ENCODE results near the gene TBC1D8B.
"Not testable (repeated sequence)": the region's sequence is repeated elsewhere in the genome, so short reads cannot be mapped to it uniquely, and the experiment has no call there.

TBC1D8B gene

GRCh38 chrX:106802388-106803275 is at the start of gene TBC1D8B:
Gene TBC1D8B, plus strand, starts transcription at chrX:106802673. Its CDS starts 181 bp downstream, at chrX:106802854.
- no peak for DNase-seq

- not testable (repeated sequence) for DNase-seq
Measured at GRCh38 chrX:106769288-106769687, 33.2 kb upstream of the TBC1D8B start.

- no peak for DNase-seq
Measured at GRCh38 chrX:106774981-106775380, 27.5 kb upstream of the TBC1D8B start.

- DNase-seq, result no peak
Measured at GRCh38 chrX:106780264-106780663, 22.2 kb upstream of the TBC1D8B start.

- no peak for DNase-seq
Measured at GRCh38 chrX:106780664-106781377, 21.7 kb upstream of the TBC1D8B start.

GRCh38 chrX:106783716-106784115 is 18.8 kb upstream of the TBC1D8B start:
- DNase-seq, result no peak

- DNase-seq, result no peak
Measured at GRCh38 chrX:106791495-106791894, 11.0 kb upstream of the TBC1D8B start.

GRCh38 chrX:106802063-106802387 is 448 bp upstream of the TBC1D8B start:
- DNase-seq, result no peak

- no peak for DNase-seq
Measured at GRCh38 chrX:106811131-106811910, 8.8 kb downstream of the TBC1D8B start.

GRCh38 chrX:106812930-106813329 is 10.5 kb downstream of the TBC1D8B start:
- DNase-seq, result not testable (repeated sequence)

- DNase-seq, result not testable (repeated sequence)
Measured at GRCh38 chrX:106814093-106814492, 11.6 kb downstream of the TBC1D8B start.

- DNase-seq, result no peak
Measured at GRCh38 chrX:106862972-106863688, 60.7 kb downstream of the TBC1D8B start.

GRCh38 chrX:106863697-106864096 is 61.2 kb downstream of the TBC1D8B start:
- DNase-seq, result no peak

GRCh38 chrX:106872796-106873195 is 70.3 kb downstream of the TBC1D8B start:
- DNase-seq, result not testable (repeated sequence)

GRCh38 chrX:106874075-106874474 is 71.6 kb downstream of the TBC1D8B start:
- DNase-seq, result no peak

GRCh38 chrX:106875151-106875550 is 72.7 kb downstream of the TBC1D8B start:
- no peak for DNase-seq

- no peak for DNase-seq
Measured at GRCh38 chrX:106889468-106889867, 87.0 kb downstream of the TBC1D8B start.

GRCh38 chrX:106891762-106892460 is 89.4 kb downstream of the TBC1D8B start:
- no peak for DNase-seq

- peak in 3 of 4 experiments; percentile 0 to 11 (median 3) for DNase-seq
Measured at GRCh38 chrX:106894392-106894909, 92.0 kb downstream of the TBC1D8B start.

GRCh38 chrX:106894978-106895452 is 92.5 kb downstream of the TBC1D8B start:
- DNase-seq, result no peak

- no peak for DNase-seq
Measured at GRCh38 chrX:106897259-106897658, 94.8 kb downstream of the TBC1D8B start.

- no peak for DNase-seq
Measured at GRCh38 chrX:106898462-106898861, 96.0 kb downstream of the TBC1D8B start.
